Liver (tissue), 1 donor: Measurements from ENCODE around the gene SLCO2A1.

Experiments used
- MAX ChIP-seq: IDR thresholded peaks from 2 replicates; pipeline ENCODE4 v1.6.1; 2016; ENCODE audit warnings: antibody characterized with exemption
- ZBTB33 ChIP-seq: IDR thresholded peaks from 2 replicates; pipeline ENCODE4 v1.6.1; 2016; ENCODE audit warnings: antibody characterized with exemption

- TF ChIP-seq ZBTB33 (no peak), MAX (no peak)
Observed at GRCh38 chr3:133966954-133967353, 62.8 kb downstream of the SLCO2A1 start.
